Natural killer cell treated with Interleukin-12 subunit alpha and Interleukin-12 subunit beta and Interleukin-15 and Interleukin-18, amount 100 ng/mL, for 72 hours (primary cell): ENCODE results near the gene PAQR5. TPM values are rescaled to one million over a fixed set of nuclear protein-coding genes. Genes with fewer than 3 reads are reported as not detected.
"Not testable (repeated sequence)": the region's sequence is repeated elsewhere in the genome, so short reads cannot be mapped to it uniquely, and the experiment has no call there.

Experiments
- ATAC-seq, 2 donors: fragments of 150-1000 bp; cut with Tn5 transposase in 1 of 2; sonication (Bioruptor Pico), chemical (Tn5 transposase) in 1 of 2; 2 replicates each; pipeline ENCODE4 v1.10.0; 2021
- DNase-seq: peaks from one replicate; pipeline ENCODE4 v3.0.0; 2022; ENCODE audit warnings: low spot score
- H3K27ac Mint-ChIP-seq, 2 donors: 1 replicate in 1 of 2; 2 replicates in 1 of 2; pipeline ENCODE4 v1.8.0; 2022; ENCODE audit warnings: mixed read lengths in 2 of 2, mild to moderate bottlenecking in 1 of 2, moderate library complexity in 1 of 2
- H3K27me3 Mint-ChIP-seq, 2 donors: 1 replicate in 1 of 2; 2 replicates in 1 of 2; pipeline ENCODE4 v1.8.0; 2022; ENCODE audit warnings: mixed read lengths in 2 of 2
- H3K36me3 Mint-ChIP-seq: one replicate; pipeline ENCODE4 v1.8.0; 2022; ENCODE audit warnings: mixed read lengths
- H3K4me1 Mint-ChIP-seq, 2 donors: 1 replicate in 1 of 2; 2 replicates in 1 of 2; pipeline ENCODE4 v1.8.0; 2022; ENCODE audit warnings: low read depth in 2 of 2, mixed read lengths in 2 of 2, mild to moderate bottlenecking in 1 of 2
- H3K4me3 Mint-ChIP-seq: one replicate; pipeline ENCODE4 v1.8.0; 2022; ENCODE audit warnings: mixed read lengths
- H3K9me3 Mint-ChIP-seq: 2 replicates; pipeline ENCODE4 v1.8.0; 2022; ENCODE audit warnings: mixed read lengths
- total RNA-seq, 2 donors: library from RNA; stranded (reverse); gene quantifications; one replicate each; pipeline ENCODE4 v1.2.3, GENCODE V29; 2022

The PAQR5 gene
- total RNA-seq, 2 donors from 2014 or later = not detected

DNA sequence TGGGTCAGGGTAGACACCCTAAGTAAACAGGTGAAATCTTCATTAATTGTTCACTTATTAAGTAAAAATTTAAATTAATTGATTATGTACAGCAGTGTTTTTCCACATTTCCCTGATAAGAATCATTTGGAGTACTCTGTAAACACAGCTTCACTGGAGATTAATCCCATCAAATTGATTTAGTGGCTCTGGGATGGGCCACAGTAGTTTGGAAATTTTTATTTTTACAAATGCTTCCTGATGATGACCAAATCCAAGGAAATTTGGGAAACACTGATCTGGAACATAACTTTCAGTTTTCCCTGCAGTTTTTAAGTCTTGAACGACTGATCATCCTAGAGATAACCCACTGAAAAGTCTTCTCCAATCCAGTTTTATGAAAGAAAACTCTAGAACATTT, 135.1 kb downstream of the PAQR5 start:
- H3K36me3 Mint-ChIP-seq = peaks cover 20% of the 10 kb centered on the region
- no peak overlapping the region for H3K4me3 Mint-ChIP-seq
- H3K27ac Mint-ChIP-seq = no peak overlapping the region
- H3K27me3 Mint-ChIP-seq = no peaks in the 10 kb centered on the region
- DNase-seq (no peak), ATAC-seq (no peak)
- H3K4me1 Mint-ChIP-seq = no peaks in the 10 kb centered on the region
- no peaks in the 10 kb centered on the region for H3K9me3 Mint-ChIP-seq

GRCh38 chr15:69434238-69434637, 135.5 kb downstream of the PAQR5 start:
- Mint-ChIP-seq H3K27me3 (no peaks in the 10 kb centered on the region), H3K9me3 (no peaks in the 10 kb centered on the region), H3K27ac (no peak overlapping the region), H3K4me1 (no peaks in the 10 kb centered on the region), H3K4me3 (no peak overlapping the region), H3K36me3 (peaks cover 20% of the 10 kb centered on the region)
- DNase-seq (no peak), ATAC-seq (no peak)

GRCh38 chr15:69434679-69435078, 136.0 kb downstream of the PAQR5 start:
- Mint-ChIP-seq H3K36me3 (peaks cover 25% of the 10 kb centered on the region), H3K9me3 (no peaks in the 10 kb centered on the region), H3K4me1 (no peaks in the 10 kb centered on the region), H3K27ac (no peak overlapping the region), H3K4me3 (no peak overlapping the region), H3K27me3 (no peaks in the 10 kb centered on the region)
- DNase-seq = no peak
- no peak for ATAC-seq

DNA sequence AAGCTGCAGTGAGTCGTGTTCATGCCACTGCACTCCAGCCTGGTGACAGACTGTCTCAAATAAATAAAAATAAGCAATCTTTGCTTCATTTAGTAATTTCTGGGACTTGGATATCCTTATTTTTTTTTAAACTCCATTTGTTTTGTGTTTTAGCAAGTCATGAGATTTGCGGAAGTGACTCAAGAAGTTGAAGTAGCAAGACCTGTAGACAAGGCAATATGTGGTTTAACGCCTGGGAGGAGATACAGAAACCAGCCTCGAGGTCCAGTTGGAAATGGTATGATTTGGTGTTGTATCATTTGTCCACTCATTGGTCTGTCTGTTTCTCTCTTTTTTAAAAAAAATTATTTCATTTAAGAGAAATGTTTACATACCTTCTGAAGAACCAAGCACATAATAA, 137.3 kb downstream of the PAQR5 start:
- no peak for ATAC-seq
- H3K27ac Mint-ChIP-seq = no peak overlapping the region
- H3K4me1 Mint-ChIP-seq = no peaks in the 10 kb centered on the region
- peaks cover 28% of the 10 kb centered on the region for H3K36me3 Mint-ChIP-seq
- no peak overlapping the region for H3K4me3 Mint-ChIP-seq
- H3K27me3 Mint-ChIP-seq = no peaks in the 10 kb centered on the region
- H3K9me3 Mint-ChIP-seq = no peaks in the 10 kb centered on the region
- no peak for DNase-seq

- Mint-ChIP-seq H3K27me3 (no peaks in the 10 kb centered on the region), H3K36me3 (peaks cover 25% of the 10 kb centered on the region), H3K9me3 (no peaks in the 10 kb centered on the region), H3K4me3 (no peak overlapping the region), H3K4me1 (no peaks in the 10 kb centered on the region), H3K27ac (no peak overlapping the region)
- no peak for DNase-seq
- no peak for ATAC-seq
These were observed 138.2 kb downstream of the PAQR5 start for GRCh38 chr15:69436951-69437350.

GRCh38 chr15:69439623-69440022, 140.9 kb downstream of the PAQR5 start:
- Mint-ChIP-seq H3K27ac (no peak overlapping the region), H3K4me1 (peaks cover 3 to 11% of the 10 kb centered on the region in 2 donors), H3K27me3 (no peaks in the 10 kb centered on the region), H3K9me3 (no peaks in the 10 kb centered on the region), H3K4me3 (peak overlapping the region; percentile 9), H3K36me3 (peaks cover 22% of the 10 kb centered on the region)
- DNase-seq (no peak), ATAC-seq (no peak)

- no peaks in the 10 kb centered on the region for H3K27me3 Mint-ChIP-seq
- no peaks in the 10 kb centered on the region for H3K9me3 Mint-ChIP-seq
- H3K4me3 Mint-ChIP-seq = peak overlapping the region; percentile 42
- H3K27ac Mint-ChIP-seq = peak overlapping the region; percentile 29 to 51
- DNase-seq = no peak
- peak; percentile 53 to 64 for ATAC-seq
- H3K36me3 Mint-ChIP-seq = peaks cover 11% of the 10 kb centered on the region
- H3K4me1 Mint-ChIP-seq = peaks cover 3 to 11% of the 10 kb centered on the region in 2 donors
These were observed 144.4 kb downstream of the PAQR5 start for GRCh38 chr15:69443032-69443611.

DNA sequence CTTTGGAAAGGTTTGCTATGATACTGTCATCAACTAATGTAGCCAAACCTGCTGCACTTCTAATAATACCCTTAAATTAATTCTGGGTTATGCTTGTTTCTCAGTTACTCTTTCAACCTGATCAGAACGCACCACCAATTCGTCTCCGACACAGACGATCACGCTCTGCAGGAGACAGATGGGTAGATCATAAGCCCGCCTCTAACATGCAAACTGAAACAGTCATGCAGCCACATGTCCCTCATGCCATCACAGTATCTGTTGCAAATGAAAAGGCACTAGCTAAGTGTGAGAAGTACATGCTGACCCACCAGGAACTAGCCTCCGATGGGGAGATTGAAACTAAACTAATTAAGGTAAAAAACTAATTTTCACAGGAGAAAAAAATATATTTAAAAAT, 146.0 kb downstream of the PAQR5 start:
- H3K27me3 Mint-ChIP-seq = no peaks in the 10 kb centered on the region

GRCh38 chr15:69446953-69447352, 148.2 kb downstream of the PAQR5 start:
- Mint-ChIP-seq H3K4me3 (no peak overlapping the region), H3K27ac (peak overlapping the region in 1 of 2 donors; percentile 23), H3K9me3 (no peaks in the 10 kb centered on the region), H3K36me3 (no peaks in the 10 kb centered on the region), H3K27me3 (no peaks in the 10 kb centered on the region), H3K4me1 (peaks cover 7 to 13% of the 10 kb centered on the region in 2 donors)
- ATAC-seq (no peak), DNase-seq (no peak)

More for the DNA sequence above, 146.0 kb downstream of the PAQR5 start:
- ATAC-seq (no peak), DNase-seq (no peak)
- Mint-ChIP-seq H3K36me3 (peaks cover 3% of the 10 kb centered on the region), H3K4me1 (peaks cover 3 to 11% of the 10 kb centered on the region in 2 donors), H3K27ac (no peak overlapping the region), H3K4me3 (no peak overlapping the region), H3K9me3 (no peaks in the 10 kb centered on the region)

DNA sequence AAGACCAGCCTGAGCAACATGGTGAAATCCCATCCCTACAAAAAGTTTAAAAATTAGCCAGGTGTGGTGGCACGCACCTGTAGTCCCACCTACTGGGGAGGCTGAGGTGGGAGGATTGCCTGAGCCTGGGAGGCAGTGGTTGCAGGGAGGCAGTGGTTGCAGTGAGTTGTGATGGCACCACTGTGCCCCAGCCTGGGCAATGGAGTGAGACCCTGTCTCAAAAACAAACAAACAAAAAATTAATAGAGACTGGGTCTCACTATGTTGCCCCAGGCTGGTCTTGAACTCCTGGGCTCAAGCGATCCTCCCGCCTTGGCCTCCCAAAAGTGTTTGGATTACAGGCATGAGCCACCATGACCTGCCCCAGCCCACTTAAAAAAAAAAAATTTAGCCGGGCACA, 151.5 kb downstream of the PAQR5 start:
- not testable (repeated sequence) for H3K4me3 Mint-ChIP-seq, H3K9me3 Mint-ChIP-seq, DNase-seq, ATAC-seq, H3K27ac Mint-ChIP-seq, H3K27me3 Mint-ChIP-seq
- Mint-ChIP-seq H3K36me3 (peaks cover 21% of the 10 kb centered on the region), H3K4me1 (peaks cover 27 to 30% of the 10 kb centered on the region in 2 donors)

DNA sequence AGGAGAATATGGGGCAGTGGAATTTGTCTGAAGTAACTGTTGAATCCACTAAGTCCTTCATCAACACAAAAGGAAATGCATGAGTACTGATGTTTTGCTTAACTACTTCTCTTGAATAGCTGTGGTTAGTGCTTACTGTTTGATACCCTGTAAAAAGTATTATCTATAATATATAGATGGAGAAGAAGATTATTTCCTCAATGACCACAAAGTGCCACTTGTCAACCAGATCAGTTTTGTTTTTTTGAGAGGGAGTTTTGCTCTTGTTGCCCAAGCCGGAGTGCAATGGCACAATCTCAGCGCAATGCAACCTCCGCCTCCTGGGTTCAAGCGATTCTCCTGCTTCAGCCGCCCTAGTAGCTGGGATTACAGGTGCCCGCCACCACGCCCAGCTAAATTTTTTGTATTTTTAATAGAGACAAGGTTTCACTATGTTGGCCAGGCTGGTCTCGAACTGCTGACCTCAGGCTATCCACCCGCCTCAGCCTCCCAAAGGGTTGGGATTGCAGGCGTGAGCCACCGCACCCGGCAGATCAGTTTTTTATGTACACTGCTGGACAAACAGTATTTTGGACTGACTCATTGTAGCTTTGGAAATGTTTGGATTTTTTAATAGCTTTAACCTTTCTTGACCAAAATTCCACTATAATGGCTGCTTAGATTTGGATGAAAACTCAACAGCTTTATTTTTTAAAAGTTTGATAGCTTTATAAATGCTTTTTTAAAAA, 152.4 kb downstream of the PAQR5 start:
- H3K27ac Mint-ChIP-seq = peak overlapping the region; percentile 97 to 100
- H3K4me3 Mint-ChIP-seq = peak overlapping the region; percentile 98
- no peak for DNase-seq
- no peaks in the 10 kb centered on the region for H3K27me3 Mint-ChIP-seq
- no peak for ATAC-seq
- H3K9me3 Mint-ChIP-seq = no peaks in the 10 kb centered on the region
- peaks cover 30% of the 10 kb centered on the region for H3K36me3 Mint-ChIP-seq
- peaks cover 34 to 39% of the 10 kb centered on the region in 2 donors for H3K4me1 Mint-ChIP-seq

GRCh38 chr15:69451951-69452691, 153.4 kb downstream of the PAQR5 start:
- ATAC-seq (peak; percentile 49 to 50), DNase-seq (no peak)
- no peaks in the 10 kb centered on the region for H3K27me3 Mint-ChIP-seq
- H3K4me3 Mint-ChIP-seq = peak overlapping the region; percentile 98
- H3K36me3 Mint-ChIP-seq = peaks cover 35% of the 10 kb centered on the region
- H3K27ac Mint-ChIP-seq = peak overlapping the region; percentile 97 to 100
- peaks cover 37 to 43% of the 10 kb centered on the region in 2 donors for H3K4me1 Mint-ChIP-seq
- no peaks in the 10 kb centered on the region for H3K9me3 Mint-ChIP-seq

DNA sequence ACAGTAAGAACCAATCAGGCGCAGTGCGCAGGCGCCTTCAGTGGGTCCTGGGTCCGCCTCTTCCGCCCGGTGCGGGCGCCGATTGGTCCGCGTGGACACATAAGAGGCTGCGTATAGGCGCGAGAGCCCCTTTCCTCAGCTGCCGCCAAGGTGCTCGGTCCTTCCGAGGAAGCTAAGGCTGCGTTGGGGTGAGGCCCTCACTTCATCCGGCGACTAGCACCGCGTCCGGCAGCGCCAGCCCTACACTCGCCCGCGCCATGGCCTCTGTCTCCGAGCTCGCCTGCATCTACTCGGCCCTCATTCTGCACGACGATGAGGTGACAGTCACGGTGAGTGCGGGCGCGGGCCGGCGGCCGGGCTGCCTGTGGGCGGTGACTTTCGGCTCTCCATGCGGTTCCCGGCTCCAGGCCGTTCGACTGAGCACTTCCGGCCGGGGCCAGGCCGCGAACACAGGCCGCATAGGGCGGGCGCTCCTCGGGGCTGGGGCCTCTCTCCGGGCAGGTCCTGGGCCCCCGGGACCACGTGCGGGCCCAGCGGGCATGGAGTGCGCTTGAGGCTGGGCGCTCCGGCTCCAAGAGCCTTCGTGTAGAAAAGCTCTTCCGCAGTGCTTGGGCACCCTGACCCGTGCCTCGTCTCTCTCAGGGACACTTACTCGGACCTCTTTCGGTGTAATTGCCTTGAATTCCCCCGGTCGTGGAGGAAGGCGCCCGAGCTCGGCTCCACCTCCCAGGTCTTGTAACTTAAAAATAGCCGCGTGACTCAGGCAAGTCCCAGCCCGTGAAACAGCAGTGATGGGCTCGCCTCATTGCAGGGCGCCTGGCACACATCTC, 154.2 kb downstream of the PAQR5 start, which contains the start of gene RPLP1:
Gene RPLP1, plus strand, starts transcription at position 127 of the 830 bp plus-strand sequence. Its CDS starts 131 bp downstream, at position 258.
- Mint-ChIP-seq H3K36me3 (peaks cover 35% of the 10 kb centered on the region), H3K9me3 (no peaks in the 10 kb centered on the region), H3K4me1 (peaks cover 37 to 43% of the 10 kb centered on the region in 2 donors), H3K4me3 (peak within 1 kb of the TSS; percentile 98), H3K27ac (peak within 1 kb of the TSS; percentile 97 to 100), H3K27me3 (no peaks in the 10 kb centered on the region)
- DNase-seq (peak; percentile 95), ATAC-seq (peak; percentile 94 to 97)
